H9 (cell line): ENCODE results near the gene MGMT. TPM values are rescaled to one million over a fixed set of nuclear protein-coding genes. Genes with fewer than 3 reads are reported as not detected.

ENCODE experiments used
- DNase-seq: peaks from one replicate; pipeline ENCODE4 v3.0.0-alpha.2; 2017
- H2AFZ ChIP-seq: one replicate; pipeline ENCODE4 v1.6.1; 2013; ENCODE audit warnings: mild to moderate bottlenecking, low read length, control low read depth, moderate library complexity
- H2AK5ac ChIP-seq: 2 replicates; pipeline ENCODE4 v1.6.1; 2013; ENCODE audit warnings: low read length, control low read depth, mixed read lengths; ENCODE audit not compliant: insufficient read length
- H2BK120ac ChIP-seq: one replicate; pipeline ENCODE4 v1.6.1; 2013; ENCODE audit warnings: low read depth, mild to moderate bottlenecking, low read length, control low read depth, inconsistent platforms; ENCODE audit not compliant: poor library complexity, severe bottlenecking
- H2BK12ac ChIP-seq: 2 replicates; pipeline ENCODE4 v1.6.1; 2013; ENCODE audit warnings: low read length, control low read depth, mixed read lengths, low read depth; ENCODE audit not compliant: insufficient read length
- H2BK15ac ChIP-seq: 2 replicates; pipeline ENCODE4 v1.6.1; 2013; ENCODE audit warnings: low read depth, low read length, control low read depth
- H2BK20ac ChIP-seq: one replicate; pipeline ENCODE4 v1.6.1; 2013; ENCODE audit warnings: low read depth, mild to moderate bottlenecking, low read length, control low read depth, inconsistent platforms; ENCODE audit not compliant: poor library complexity, severe bottlenecking
- H2BK5ac ChIP-seq: 2 replicates; pipeline ENCODE4 v1.6.1; 2013; ENCODE audit warnings: low read length, control low read depth, mixed read lengths; ENCODE audit not compliant: insufficient read length
- H3K14ac ChIP-seq: 2 replicates; pipeline ENCODE4 v1.6.1; 2013; ENCODE audit warnings: low read length, control low read depth; ENCODE audit not compliant: insufficient read depth
- H3K18ac ChIP-seq: 2 replicates; pipeline ENCODE4 v1.6.1; 2013; ENCODE audit warnings: low read depth, mild to moderate bottlenecking, mixed read lengths, low read length, control low read depth; ENCODE audit not compliant: insufficient read length
- H3K23ac ChIP-seq: 2 replicates; pipeline ENCODE4 v1.6.1; 2013; ENCODE audit warnings: low read length, control low read depth, mixed read lengths, low read depth; ENCODE audit not compliant: insufficient read length
- H3K23me2 ChIP-seq: 2 replicates; pipeline ENCODE4 v1.6.1; 2013; ENCODE audit warnings: low read depth, mild to moderate bottlenecking, mixed read lengths, low read length, control low read depth; ENCODE audit not compliant: insufficient read length, poor library complexity, severe bottlenecking
- H3K27ac ChIP-seq: 2 replicates; pipeline ENCODE4 v1.5.1; 2013; ENCODE audit warnings: low read length, control low read depth, mixed read lengths, low read depth; ENCODE audit not compliant: insufficient read length
- H3K27me3 ChIP-seq: 2 replicates; pipeline ENCODE4 v1.6.1; 2013; ENCODE audit warnings: low read length, control low read depth, inconsistent platforms; ENCODE audit not compliant: insufficient read depth
- H3K4ac ChIP-seq: 2 replicates; pipeline ENCODE4 v1.6.1; 2013; ENCODE audit warnings: low read depth, mild to moderate bottlenecking, control low read depth, inconsistent platforms, low read length, moderate library complexity
- H3K4me1 ChIP-seq: 2 replicates; pipeline ENCODE4 v1.6.1; 2013; ENCODE audit warnings: low read length, control low read depth, inconsistent platforms; ENCODE audit not compliant: insufficient read depth
- H3K4me2 ChIP-seq: 2 replicates; pipeline ENCODE4 v1.6.1; 2013; ENCODE audit warnings: low read length, control low read depth, mixed read lengths; ENCODE audit not compliant: insufficient read length, insufficient read depth
- H3K56ac ChIP-seq: 2 replicates; pipeline ENCODE4 v1.6.1; 2013; ENCODE audit warnings: low read depth, mild to moderate bottlenecking, mixed read lengths, low read length, control low read depth; ENCODE audit not compliant: insufficient read length
- H3K79me1 ChIP-seq: 2 replicates; pipeline ENCODE4 v1.6.1; 2013; ENCODE audit warnings: low read depth, mild to moderate bottlenecking, moderate library complexity, low read length, control low read depth, inconsistent platforms; ENCODE audit not compliant: insufficient read depth, poor library complexity, severe bottlenecking
- H3K79me2 ChIP-seq: 2 replicates; pipeline ENCODE4 v1.6.1; 2013; ENCODE audit warnings: low read length, control low read depth, inconsistent platforms; ENCODE audit not compliant: insufficient read depth
- H3K9ac ChIP-seq: 2 replicates; pipeline ENCODE4 v1.6.1; 2013; ENCODE audit warnings: low read length, control low read depth, mixed read lengths; ENCODE audit not compliant: insufficient read length; ENCODE audit errors: extremely low read depth
- H3K9me3 ChIP-seq: one replicate; pipeline ENCODE4 v1.6.1; 2013; ENCODE audit warnings: low read depth, low read length, inconsistent platforms; ENCODE audit not compliant: control insufficient read depth
- H3T11ph ChIP-seq: one replicate; pipeline ENCODE4 v1.6.1; 2013; ENCODE audit warnings: mild to moderate bottlenecking, low read length, control low read depth, inconsistent platforms
- H4K20me1 ChIP-seq: one replicate; pipeline ENCODE4 v1.6.1; 2013; ENCODE audit not compliant: control insufficient read depth, insufficient read length, insufficient read depth
- H4K5ac ChIP-seq: 2 replicates; pipeline ENCODE4 v1.6.1; 2013; ENCODE audit warnings: low read depth, mild to moderate bottlenecking, mixed read lengths, low read length, control low read depth; ENCODE audit not compliant: insufficient read length
- H4K8ac ChIP-seq: replicated peaks from 2 replicates; pipeline ENCODE4 v1.6.1; 2013; ENCODE audit warnings: low read length, control low read depth, mixed read lengths, low read depth; ENCODE audit not compliant: insufficient read length
- H4K91ac ChIP-seq: 2 replicates; pipeline ENCODE4 v1.6.1; 2013; ENCODE audit warnings: low read depth, mild to moderate bottlenecking, moderate library complexity, mixed read lengths, low read length, control low read depth; ENCODE audit not compliant: insufficient read length
- H3K27ac Mint-ChIP-seq, 3 experiments: 2 replicates in 2 of 3; 3 replicates in 1 of 3; pipeline ENCODE4 v1.8.0; 2020 to 2021; ENCODE audit warnings: mixed read lengths in 3 of 3, mild to moderate bottlenecking in 1 of 3, moderate library complexity in 1 of 3
- H3K27me3 Mint-ChIP-seq: 2 replicates; pipeline ENCODE4 v1.8.0; 2021; ENCODE audit warnings: low read depth, mild to moderate bottlenecking, moderate library complexity, mixed read lengths
- H3K36me3 Mint-ChIP-seq, 3 experiments: 2 replicates in 2 of 3; 3 replicates in 1 of 3; pipeline ENCODE4 v1.8.0; 2020 to 2021; ENCODE audit warnings: low read depth in 3 of 3, mixed read lengths in 3 of 3; ENCODE audit not compliant: insufficient read depth in 1 of 3
- H3K4me1 Mint-ChIP-seq, 2 experiments: 2 replicates each; pipeline ENCODE4 v1.8.0; 2020; ENCODE audit warnings: mixed read lengths in 2 of 2
- H3K4me3 Mint-ChIP-seq, 2 experiments: 2 replicates in 1 of 2; 3 replicates in 1 of 2; pipeline ENCODE4 v1.8.0; 2020 to 2021; ENCODE audit warnings: mild to moderate bottlenecking in 2 of 2, mixed read lengths in 2 of 2, moderate library complexity in 1 of 2
- H3K9me3 Mint-ChIP-seq, 2 experiments: 2 replicates in 1 of 2; 3 replicates in 1 of 2; pipeline ENCODE4 v1.8.0; 2020; ENCODE audit warnings: mild to moderate bottlenecking in 2 of 2, mixed read lengths in 2 of 2, moderate library complexity in 1 of 2
- WGBS: extraction: QIAGEN DNeasy Blood & Tissue Kit; methylation state at CpG from one replicate; pipeline ENCODE4 v1.1.7; 2013; ENCODE audit warnings: missing lambda C conversion rate, low lambda C conversion rate, mixed read lengths; ENCODE audit not compliant: insufficient read length; ENCODE audit errors: extremely low coverage; 5-methylcytosine and 5-hydroxymethylcytosine counted together
- total RNA-seq: library from RNA; stranded (reverse); gene quantifications from 2 replicates; pipeline ENCODE4 v1.2.1, GENCODE V29; 2021
- TF ChIP-seq, protein P1 (sequence below): fragments of 200-600 bp; sonication (generic); conservative IDR thresholded peaks from 3 replicates; pipeline ENCODE4 v1.8.0; 2021; ENCODE audit warnings: antibody characterized with exemption, mild to moderate bottlenecking

MGMT gene
- total RNA-seq, 1 experiment from 2014 or later = 18.4 TPM

DNA sequence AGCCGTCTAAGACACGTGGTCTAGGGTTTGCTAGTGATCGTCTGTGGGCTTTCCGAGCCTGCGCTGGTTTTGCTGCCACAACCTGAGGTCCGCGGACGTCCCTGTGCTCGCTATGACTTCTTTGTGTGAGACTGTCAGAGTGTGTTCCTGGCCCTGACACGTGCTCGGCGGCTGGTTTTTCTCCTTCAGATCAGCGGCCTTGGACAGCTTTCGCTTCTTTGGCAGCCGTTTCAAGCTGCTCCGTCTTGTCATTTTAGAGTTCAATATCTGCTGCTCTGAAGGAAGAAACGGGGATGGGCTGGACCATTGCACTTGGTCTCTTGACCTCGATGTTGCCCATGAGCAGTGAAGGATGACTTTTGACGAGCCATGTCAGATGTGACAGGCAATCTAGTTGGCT lies 147.3 kb downstream of the MGMT start:
- Histone ChIP-seq H3K79me1 (no peaks in the 10 kb centered on the region), H4K20me1 (no peaks in the 10 kb centered on the region), H4K91ac (no peak overlapping the region), H3K27ac (no peak overlapping the region), H3K27me3 (no peaks in the 10 kb centered on the region), H3K9me3 (no peaks in the 10 kb centered on the region), H3K23me2 (no peaks in the 10 kb centered on the region), H3T11ph (no peak overlapping the region), H3K4me1 (no peaks in the 10 kb centered on the region), H3K23ac (no peak overlapping the region), H3K56ac (no peak overlapping the region), H2BK5ac (no peak overlapping the region), H2BK20ac (no peak overlapping the region), H3K79me2 (0 out of 2 replicates have a peak, but pooled peaks cover 2% of the 10 kb centered on the region), H3K4me2 (no peak overlapping the region), H4K8ac (no peak overlapping the region), H3K18ac (no peak overlapping the region), H2BK120ac (no peak overlapping the region), H3K14ac (no peak overlapping the region), H2BK15ac (no peak overlapping the region), H2BK12ac (no peak overlapping the region), H2AFZ (no peak overlapping the region), H4K5ac (no peak overlapping the region), H2AK5ac (no peak overlapping the region), H3K9ac (no peak overlapping the region), H3K4ac (no peak overlapping the region)
- no peak for DNase-seq
- no peak overlapping the region for H3K27ac Mint-ChIP-seq
- no peaks in the 10 kb centered on the region for H3K9me3 Mint-ChIP-seq
- H3K36me3 Mint-ChIP-seq = peaks cover 0 to 2% (median 0%) of the 10 kb centered on the region in 3 experiments; a peak in 1 of 7 replicates
- peaks cover 10 to 14% of the 10 kb centered on the region in 2 experiments for H3K4me1 Mint-ChIP-seq
- WGBS = no CpG with 5 or more reads among the region's 19 CpGs
- TF ChIP-seq, protein P1, sequence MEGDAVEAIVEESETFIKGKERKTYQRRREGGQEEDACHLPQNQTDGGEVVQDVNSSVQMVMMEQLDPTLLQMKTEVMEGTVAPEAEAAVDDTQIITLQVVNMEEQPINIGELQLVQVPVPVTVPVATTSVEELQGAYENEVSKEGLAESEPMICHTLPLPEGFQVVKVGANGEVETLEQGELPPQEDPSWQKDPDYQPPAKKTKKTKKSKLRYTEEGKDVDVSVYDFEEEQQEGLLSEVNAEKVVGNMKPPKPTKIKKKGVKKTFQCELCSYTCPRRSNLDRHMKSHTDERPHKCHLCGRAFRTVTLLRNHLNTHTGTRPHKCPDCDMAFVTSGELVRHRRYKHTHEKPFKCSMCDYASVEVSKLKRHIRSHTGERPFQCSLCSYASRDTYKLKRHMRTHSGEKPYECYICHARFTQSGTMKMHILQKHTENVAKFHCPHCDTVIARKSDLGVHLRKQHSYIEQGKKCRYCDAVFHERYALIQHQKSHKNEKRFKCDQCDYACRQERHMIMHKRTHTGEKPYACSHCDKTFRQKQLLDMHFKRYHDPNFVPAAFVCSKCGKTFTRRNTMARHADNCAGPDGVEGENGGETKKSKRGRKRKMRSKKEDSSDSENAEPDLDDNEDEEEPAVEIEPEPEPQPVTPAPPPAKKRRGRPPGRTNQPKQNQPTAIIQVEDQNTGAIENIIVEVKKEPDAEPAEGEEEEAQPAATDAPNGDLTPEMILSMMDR = no peak
- no peaks in the 10 kb centered on the region for H3K27me3 Mint-ChIP-seq
- H3K4me3 Mint-ChIP-seq = no peak overlapping the region
